ENCODE measurements around the gene BRI3BP.

DNA sequence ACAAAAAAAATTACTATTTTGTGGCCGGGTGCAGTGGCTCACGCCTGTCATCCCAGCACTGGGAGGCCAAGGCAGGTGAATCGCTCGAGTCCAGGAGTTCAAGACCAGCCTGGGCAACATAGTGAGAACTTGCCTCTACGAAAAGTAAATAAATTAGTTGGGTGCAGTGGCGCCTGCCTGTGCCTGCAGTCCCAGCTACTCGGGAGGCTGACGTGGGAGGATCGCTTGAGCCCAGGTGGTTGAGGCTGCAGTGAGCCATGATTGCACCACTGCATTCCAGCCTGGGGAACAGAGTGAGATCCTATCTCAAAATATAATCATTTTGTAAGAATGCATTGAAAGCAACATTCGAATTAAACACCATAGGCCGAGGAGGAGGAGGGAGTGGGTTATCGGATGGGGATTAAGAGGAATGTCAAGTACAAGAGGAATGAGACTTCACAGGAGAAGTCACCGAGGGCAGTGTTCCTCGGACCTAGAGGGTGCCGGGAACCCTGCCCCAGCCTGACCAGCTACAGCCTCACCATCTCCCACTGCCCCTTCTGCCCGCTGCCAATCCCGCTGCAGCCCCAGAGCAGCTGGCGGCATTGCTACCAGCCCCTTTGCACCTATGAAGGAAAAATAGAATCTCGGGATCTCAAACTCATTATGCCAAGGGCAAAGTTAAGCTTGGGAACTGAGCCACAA, 39.2 kb downstream of the BRI3BP start:
- TF ChIP-seq, protein P1, sequence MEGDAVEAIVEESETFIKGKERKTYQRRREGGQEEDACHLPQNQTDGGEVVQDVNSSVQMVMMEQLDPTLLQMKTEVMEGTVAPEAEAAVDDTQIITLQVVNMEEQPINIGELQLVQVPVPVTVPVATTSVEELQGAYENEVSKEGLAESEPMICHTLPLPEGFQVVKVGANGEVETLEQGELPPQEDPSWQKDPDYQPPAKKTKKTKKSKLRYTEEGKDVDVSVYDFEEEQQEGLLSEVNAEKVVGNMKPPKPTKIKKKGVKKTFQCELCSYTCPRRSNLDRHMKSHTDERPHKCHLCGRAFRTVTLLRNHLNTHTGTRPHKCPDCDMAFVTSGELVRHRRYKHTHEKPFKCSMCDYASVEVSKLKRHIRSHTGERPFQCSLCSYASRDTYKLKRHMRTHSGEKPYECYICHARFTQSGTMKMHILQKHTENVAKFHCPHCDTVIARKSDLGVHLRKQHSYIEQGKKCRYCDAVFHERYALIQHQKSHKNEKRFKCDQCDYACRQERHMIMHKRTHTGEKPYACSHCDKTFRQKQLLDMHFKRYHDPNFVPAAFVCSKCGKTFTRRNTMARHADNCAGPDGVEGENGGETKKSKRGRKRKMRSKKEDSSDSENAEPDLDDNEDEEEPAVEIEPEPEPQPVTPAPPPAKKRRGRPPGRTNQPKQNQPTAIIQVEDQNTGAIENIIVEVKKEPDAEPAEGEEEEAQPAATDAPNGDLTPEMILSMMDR (IDR thresholded peaks at IDR 0.05): no peak
- no peak for TF ChIP-seq POLR2A (IDR thresholded peaks at IDR 0.05)
- TF ChIP-seq POLR2AphosphoS5 (IDR thresholded peaks at IDR 0.05; ENCODE audit: insufficient read depth in 1 of 2, low read depth in 1 of 2): no peak
